ENCODE data around the gene RHOJ.
"Not testable (repeated sequence)": the region's sequence is repeated elsewhere in the genome, so short reads cannot be mapped to it uniquely, and the experiment has no call there.

Gene RHOJ

DNA sequence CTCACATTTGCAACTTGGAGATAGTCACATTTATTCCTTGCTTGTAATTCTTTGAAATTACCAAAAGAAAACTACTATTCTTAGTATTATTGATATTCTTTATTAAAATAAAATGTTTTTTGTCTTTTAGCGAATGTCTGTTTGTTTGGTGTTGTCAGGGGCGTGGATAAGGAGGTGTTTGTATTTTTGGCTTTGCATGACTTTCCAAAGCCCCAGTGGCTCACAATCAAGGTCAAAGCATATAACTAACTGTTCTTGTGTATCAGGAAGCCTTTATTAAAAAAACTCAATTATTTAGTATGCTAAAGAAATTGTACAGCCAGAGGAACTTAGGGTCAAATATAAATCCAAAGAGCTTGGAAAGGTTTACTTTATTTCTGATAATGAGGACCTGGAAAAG, 96.6 kb downstream of the RHOJ start:
- no peak for DNase-seq

DNA sequence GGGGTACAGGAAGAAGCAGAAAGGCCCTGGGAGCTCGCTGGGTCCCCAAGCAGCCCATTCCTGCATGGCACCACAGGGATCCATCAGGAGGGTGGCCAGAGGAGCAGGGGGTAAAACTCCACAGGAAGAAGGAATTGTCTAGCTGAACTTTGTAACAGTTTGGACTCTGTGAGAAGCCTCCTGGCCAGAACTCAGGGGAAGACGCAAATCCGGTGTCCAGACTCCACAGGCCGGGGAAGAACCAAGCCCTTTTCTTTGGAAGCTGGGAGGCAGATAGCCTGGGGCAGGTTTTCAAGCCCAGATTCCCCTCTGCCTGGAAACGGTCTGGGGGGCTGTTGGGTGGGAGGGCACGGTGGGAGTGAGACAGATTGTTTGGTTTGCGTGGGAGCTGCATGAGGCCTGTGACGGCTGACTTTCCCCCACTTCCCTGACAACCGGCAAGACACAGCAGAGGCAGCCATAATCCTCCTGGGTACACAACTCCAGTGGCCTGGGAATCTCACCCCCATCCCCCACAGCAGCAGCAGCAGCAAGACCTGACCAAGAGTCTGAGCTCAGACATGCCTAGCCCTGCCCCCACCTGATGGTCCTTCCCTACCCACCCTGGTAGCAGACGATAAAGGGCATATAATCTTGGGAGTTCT, 97.8 kb downstream of the RHOJ start:
- no peak for DNase-seq

DNA sequence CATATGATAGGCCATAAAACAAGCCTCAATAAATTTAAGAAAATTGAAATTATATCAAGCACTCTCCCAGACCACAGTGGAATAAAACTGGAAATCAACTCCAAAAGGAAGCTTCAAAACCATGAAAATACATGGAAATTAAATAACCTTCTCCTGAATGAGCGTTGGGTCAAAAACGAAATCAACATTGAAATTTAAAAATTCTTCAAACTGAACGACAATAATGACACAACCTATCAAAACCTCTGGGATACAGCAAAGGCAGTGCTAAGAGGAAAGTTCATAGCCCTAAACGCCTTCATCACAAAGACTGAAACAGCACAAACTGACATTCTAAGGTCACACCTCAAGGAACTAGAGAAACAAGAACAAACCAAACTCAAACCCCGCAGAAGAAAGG, 100.2 kb downstream of the RHOJ start:
- not testable (repeated sequence) for DNase-seq

DNA sequence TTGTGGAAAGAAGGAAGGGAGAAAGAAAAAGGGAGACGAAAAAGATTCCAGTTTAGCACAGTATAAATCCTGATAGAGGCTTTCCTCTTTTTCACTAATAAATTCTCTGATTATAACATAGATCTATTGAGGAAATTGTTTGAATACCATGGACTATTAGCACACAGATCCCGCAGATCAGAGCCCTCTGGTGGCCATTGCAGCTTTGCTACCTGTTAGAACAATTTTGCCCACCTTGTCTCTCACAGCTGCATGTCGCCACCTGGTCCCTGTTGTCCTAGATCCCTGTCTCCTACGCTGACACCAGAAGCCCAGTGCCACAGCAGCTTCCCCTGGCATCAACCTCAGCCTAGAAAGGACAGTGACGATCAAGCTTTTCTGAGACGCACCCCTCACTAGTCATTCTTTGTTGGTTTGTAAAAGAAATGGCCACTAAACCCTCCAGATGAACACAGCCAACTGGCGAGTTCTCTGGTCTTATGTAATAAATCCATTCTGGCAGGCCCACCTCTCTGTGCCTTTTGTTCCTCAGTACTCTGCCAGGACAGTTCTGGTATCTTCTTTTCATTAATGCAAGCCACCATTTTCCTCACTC, 104.6 kb downstream of the RHOJ start:
- DNase-seq: no peak

DNA sequence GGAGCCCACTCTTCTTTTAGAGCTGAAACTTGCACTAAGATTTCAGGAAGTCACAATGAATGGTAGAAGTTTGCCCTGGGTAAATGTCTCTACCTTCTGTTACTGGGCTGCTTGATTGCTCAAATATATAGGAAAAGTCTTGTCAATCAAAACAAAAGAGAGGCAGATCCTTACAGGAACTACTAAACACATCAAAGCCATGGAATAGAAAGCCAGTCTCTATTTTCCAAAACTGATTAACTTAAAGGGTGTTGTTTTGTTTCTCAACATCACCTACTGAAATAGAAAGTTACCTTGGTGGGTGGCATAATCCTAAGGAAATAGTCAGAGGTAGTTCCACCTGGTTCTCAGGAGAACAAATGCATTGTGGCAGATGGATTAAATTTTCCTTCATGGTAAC, 114.6 kb downstream of the RHOJ start, which contains the start of gene GPHB5:
GPHB5 (minus strand) TSS at position 101 of the 400 bp plus-strand sequence. CDS start 1,086 bp downstream, outside the sequence.
- no peak for DNase-seq

DNA sequence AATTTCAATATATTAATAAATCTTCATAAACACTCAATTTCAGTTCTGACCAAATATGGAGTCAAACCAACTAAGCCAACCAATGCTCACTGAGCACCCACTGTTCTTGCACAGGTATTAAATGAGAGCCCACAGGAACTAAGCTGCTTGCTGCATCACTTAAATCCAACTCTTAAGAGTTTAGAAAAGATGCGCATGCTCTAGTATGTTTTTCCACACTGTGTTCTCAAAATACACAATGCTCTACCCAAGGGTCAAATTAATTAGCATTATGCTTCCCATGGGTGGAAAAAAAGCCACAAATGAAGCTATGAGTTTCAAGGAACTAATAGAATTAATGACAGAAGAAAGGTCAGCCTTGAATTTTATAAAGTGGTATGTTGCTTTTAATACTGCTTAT, 118.2 kb downstream of the RHOJ start:
- DNase-seq: no peak

DNA sequence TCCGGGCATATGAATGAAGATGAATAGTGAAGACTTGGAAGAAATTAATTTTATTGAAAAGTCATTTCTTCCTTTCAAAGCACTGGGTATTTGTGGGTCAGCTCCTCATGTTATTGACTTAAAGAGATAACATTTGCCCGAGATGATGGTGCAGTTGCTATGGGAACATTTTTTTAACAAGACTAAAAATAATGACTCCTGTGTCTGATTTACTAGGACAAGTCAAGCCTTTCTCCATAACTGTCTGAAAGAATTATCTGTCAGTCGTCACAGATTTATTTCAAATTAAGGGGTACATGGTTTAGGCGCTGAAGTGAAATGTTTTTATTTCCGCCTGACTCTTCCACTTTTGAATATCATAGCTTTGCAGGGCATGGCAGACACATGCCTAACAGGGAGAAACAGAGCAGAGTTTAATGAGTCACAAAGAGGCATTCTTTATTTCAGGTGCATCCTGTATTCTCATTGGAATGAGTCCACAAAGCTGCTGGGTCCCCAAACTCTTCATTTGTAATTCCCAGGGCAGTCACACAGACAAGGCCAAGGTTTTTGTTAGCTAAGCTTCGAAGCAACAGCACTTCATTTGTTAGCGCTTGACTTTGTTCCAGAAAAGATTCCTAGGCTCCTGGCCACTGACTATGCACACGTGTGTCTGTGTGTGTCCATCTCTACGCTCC, 118.8 kb downstream of the RHOJ start:
- DNase-seq: no peak

DNA sequence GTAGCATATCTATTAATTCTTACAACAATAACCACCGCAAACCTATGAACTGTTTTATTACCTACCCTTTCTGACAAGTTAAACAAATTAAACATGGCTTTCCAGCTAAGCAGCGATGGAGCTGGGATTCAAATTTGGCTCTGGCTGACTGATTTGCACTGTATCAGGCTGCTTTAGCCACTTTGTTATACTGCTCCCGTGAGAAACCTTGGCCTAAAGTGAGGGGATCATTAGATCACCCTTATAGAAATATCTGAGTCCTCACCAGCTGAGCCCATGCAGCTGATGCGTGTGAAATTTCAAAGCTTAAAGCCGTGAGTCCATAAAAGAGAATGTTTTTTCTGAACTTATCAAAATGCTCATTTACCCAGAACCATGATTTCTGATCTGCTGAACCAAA, 122.6 kb downstream of the RHOJ start:
- no peak for DNase-seq

DNA sequence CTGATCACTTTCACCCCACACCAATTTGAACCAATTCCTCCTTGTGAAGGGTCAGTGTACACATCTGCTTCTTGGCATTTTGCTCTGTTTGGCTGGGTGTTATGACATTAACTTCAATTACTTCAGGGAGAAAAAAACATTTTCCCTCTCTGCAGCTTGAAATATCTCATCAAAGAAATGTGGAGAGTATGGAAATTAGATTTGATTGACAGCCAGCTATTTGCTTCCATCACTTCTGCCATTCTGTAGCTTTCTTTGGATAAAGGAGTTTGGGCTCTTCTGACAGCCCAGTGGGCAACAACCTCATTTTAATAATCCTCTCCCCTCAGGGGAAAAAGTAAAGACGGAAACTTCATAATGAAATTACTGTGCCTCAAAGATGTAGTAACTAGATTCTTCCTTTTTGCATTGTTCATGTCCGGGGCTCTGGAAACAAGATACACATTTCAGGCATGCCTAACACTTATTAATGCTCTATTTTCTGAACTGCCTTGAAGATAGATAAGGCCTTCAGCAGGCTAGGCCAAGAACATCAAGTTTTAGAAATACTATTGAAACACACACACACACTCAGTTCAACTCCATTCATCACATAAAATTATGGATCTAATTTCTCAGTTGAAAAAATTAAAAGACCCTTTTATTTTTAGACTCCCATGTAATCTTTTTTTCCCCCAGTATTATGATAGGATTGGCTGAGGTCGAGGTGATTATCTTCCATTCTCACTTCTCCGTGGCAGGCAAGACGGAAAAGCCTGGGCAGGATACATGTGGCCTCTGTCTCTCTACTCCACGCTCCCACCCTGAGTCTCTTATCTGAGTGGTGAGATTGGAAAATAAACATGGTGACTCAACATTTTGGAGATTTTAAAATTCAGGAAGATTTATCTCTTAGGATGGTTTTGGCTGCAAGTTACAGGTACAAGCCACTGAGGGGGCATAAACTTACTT, 124.8 kb downstream of the RHOJ start:
- no peak for DNase-seq

DNA sequence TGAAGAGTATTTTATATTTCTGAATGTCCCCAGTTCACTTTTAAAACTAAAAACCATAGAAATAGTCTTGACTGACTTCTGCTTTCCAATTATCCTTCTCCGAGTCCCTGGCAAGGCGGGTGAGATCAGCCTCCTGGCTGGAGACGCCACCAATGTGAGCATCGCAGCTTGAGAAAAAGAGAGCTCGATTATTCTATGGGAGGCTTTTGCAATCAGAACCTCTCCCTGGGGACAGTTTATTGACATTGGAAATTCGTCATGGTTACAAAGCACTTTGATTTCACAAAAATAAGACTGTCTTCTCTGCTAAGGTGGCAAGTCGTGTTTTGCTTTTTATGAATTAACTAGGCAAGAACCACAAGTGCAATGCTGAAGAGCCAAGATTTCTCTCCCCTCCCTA, 138.1 kb downstream of the RHOJ start:
- DNase-seq: no peak

Data from right forelimb (tissue), 1 donor.